GM12875 (cell line): ENCODE data around the gene LDLRAD4.
"Not testable (repeated sequence)": the region's sequence is repeated elsewhere in the genome, so short reads cannot be mapped to it uniquely, and the experiment has no call there.

Experiments used
- H3K4me3 ChIP-seq: one replicate; pipeline ENCODE4 v1.5.1; 2011; ENCODE audit warnings: low read depth, low read length, control low read depth
- TF ChIP-seq, protein P1 (sequence below): IDR thresholded peaks from 2 replicates; pipeline ENCODE4 v1.5.1; 2011; ENCODE audit warnings: low read depth, mild to moderate bottlenecking, control low read depth, inconsistent platforms, low read length, moderate library complexity, borderline replicate concordance; ENCODE audit not compliant: insufficient read depth

LDLRAD4 gene

DNA sequence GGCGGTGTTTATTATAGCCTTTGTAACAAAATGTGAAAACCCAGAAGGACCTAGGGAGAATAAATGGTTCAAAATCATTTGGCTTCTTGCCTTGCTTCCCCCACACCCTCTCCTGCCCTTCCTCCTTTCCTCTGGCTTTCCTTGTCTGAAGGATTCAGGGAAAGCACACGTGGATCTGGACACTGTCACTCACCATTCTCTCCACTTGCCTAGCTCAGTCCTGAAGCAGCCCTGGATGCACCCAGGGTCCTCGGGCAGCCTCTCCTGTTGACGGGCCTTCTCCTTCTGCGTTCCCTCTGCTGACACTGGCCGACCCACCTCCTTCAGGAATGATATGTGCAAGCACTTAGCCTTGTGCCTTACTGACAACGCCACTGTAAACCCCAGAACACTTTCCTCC, 439.4 kb downstream of the LDLRAD4 start:
- H3K4me3 ChIP-seq: no peak overlapping the region
- TF ChIP-seq, protein P1, sequence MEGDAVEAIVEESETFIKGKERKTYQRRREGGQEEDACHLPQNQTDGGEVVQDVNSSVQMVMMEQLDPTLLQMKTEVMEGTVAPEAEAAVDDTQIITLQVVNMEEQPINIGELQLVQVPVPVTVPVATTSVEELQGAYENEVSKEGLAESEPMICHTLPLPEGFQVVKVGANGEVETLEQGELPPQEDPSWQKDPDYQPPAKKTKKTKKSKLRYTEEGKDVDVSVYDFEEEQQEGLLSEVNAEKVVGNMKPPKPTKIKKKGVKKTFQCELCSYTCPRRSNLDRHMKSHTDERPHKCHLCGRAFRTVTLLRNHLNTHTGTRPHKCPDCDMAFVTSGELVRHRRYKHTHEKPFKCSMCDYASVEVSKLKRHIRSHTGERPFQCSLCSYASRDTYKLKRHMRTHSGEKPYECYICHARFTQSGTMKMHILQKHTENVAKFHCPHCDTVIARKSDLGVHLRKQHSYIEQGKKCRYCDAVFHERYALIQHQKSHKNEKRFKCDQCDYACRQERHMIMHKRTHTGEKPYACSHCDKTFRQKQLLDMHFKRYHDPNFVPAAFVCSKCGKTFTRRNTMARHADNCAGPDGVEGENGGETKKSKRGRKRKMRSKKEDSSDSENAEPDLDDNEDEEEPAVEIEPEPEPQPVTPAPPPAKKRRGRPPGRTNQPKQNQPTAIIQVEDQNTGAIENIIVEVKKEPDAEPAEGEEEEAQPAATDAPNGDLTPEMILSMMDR: no peak

DNA sequence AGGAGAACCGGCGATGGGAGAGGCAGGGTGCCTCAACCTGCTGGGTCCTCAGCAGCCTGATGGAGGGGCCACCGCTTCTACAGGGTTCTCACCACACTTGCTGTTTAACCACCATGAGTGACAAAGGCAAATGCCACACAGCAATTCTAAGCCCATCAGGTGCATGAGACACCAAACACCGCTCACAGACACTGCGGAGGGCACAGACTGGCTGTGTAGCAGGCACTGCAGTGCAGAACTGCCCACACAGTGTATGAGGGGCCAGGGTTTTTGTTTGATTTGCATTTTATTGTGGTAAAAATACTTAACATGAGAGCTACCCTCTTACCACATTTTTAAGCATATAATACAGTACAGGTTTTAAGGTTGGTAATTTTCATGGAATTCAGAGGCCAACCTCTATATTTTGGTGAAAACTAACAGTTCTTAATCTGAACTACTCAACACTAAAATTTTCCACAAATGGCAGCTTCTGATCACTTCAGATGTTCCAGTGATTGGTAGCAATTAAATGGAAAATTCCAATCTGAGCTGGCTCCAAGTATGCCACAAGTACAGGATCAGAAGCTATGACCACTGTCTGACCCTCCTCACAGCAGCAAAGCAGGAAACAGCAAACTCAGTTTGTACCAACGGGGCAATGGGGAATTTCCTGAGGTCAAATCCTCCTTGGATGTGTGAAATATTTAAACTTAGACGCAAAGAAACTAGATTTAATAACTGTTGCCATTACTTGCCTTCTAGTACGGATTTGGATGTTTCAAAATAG, 440.1 kb downstream of the LDLRAD4 start:
- TF ChIP-seq, protein P1: no peak
- H3K4me3 ChIP-seq: no peak overlapping the region

DNA sequence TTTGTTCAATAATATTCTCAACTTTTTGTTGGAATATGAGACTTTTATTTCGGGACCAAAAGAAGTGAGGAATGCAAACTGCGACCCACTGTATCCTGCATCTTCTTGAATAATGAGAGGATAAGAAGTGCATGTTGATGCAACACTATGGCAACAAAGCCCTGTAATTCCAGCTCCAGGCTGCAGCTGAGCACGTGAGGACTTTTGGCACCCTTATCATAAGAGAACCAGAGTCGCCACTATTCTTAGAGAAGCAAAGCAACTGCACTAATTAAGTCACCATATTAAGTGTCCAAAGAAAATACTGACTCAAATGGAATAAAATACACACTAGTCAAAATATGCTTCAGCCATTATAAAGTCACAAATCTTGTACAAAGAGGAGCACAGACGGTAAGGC, 441.9 kb downstream of the LDLRAD4 start:
- H3K4me3 ChIP-seq: no peak overlapping the region
- TF ChIP-seq, protein P1: no peak

DNA sequence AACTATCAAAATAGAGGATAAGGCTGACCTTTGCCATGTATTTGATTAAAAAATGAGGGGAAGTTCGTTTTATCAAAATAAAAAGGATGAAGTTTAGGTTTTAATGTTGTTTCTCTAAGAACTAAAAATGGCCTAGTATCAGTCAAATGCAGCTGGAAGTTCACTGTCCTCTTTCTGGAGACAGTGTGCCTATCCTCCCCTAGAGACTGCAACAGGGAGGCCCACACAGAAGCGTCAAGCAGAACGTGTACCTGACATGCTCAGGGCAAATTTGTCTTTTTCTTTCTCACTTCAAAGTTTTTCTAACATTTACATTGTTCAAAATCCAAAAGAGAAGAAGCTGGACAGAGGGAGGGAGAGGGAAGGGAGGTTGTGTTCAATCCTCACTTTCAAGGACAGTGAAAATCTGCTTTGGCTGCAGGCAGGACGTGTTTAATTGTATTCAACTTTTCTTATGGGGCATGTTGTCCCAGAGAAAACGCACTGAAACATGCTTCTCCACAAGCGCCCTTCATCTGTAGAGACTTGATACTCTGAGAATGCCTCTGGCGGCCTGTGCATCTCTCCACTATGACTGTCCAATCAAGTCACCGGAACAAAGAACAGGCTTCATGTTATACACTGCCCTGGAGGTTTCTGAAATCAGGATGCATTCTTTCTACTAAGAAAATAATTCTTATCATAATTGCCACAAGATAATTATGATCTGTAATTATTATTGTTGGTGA, 442.7 kb downstream of the LDLRAD4 start:
- H3K4me3 ChIP-seq: no peak overlapping the region
- TF ChIP-seq, protein P1: no peak

DNA sequence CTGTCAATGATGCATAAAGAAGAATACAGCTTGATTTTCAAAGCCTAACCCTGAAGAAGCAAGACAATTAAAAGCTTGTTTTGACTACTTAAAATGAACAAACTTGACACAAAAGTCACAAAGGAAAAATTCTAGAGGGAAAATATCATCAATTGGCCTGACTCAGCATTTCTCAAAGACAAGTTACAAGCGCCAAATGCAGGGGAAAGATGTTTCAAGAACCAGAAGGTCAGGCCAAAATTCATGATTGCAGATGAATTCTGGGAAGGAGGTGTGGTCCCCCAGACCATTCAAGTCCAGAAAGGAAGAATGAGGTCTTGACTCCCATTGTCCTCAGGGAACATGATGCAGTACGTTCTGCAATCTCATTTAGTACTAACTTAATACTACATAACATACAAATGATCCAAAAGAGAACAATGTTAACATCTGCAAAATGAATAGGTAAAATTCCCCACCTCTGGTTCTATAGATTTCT, 443.3 kb downstream of the LDLRAD4 start:
- H3K4me3 ChIP-seq: no peak overlapping the region
- TF ChIP-seq, protein P1: no peak

DNA sequence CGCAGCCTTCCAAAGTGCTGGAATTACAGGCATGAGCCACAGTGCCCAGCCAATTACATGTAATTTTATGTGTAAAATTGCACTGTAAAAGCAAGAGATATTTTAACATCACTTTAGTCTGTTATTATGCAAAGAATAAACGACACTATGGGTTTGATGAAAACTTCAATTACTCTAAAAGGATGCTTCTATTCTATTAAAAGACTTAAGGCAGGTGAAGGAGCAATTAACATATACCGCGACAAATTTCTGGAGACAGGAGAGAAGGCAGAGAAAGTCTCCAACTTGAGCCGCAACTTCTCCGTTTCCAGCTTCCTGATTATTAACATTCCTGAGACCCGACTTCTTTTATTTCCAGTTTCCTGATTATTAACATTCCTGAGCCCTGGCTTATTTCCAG, 454.1 kb downstream of the LDLRAD4 start:
- TF ChIP-seq, protein P1: no peak
- H3K4me3 ChIP-seq: no peak overlapping the region

DNA sequence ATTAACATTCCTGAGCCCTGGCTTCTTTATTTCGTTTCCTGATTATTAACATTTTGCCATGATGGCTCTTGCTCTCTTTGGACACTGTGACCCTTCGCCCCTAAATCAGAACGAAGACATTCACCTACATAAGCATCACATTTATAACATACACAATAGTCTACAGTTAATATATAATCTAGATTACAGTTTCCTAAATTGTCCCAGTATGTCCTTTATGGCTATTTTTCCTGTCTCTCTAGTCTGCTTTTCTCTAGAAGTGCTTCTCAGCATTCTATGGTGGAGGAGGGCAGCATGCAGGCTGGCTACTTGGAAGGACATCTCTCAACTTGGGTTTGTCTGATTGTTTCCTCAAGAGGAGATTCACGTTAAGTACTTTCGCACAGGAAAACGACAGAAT, 457.9 kb downstream of the LDLRAD4 start:
- TF ChIP-seq, protein P1: no peak
- no peak overlapping the region for H3K4me3 ChIP-seq

DNA sequence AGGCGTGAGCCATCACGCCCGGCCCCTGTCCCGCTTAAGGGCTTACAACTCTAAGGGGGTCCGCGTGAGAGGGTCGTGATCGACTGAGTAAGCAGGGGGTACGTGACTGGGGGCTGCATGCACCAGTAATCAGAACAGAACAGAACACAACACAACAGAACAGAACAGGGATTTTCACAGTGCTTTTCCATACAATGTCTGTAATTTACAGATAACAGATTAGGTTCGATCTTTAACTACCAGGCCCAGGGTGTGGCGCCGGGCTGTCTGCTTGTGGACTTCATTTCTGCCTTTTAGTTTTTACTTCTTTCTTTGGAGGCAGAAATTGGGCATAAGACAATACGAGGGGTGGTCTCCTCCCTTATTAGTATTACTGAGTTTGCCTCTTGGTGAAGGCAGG, 458.8 kb downstream of the LDLRAD4 start:
- not testable (repeated sequence) for H3K4me3 ChIP-seq
